ENCODE measurements around the gene KCNJ16.

KCNJ16 gene

GRCh38 chr17:70171159-70171558 lies 96.1 kb downstream of the KCNJ16 start:
- H3K4me3 ChIP-seq (ENCODE audit: low read depth, low read length) = no peak overlapping the region
- no peak for DNase-seq (ENCODE audit: low read depth)

GRCh38 chr17:70172449-70172848 lies 97.4 kb downstream of the KCNJ16 start:
- TF ChIP-seq CTCF (IDR thresholded peaks at IDR 0.05; ENCODE audit: low read depth, low read length, missing control alignments) = no peak
- H3K4me3 ChIP-seq (ENCODE audit: low read depth, low read length) = no peak overlapping the region
- no peak for DNase-seq (ENCODE audit: low read depth)

More at GRCh38 chr17:70171159-70171558, 96.1 kb downstream of the KCNJ16 start:
- TF ChIP-seq CTCF (IDR thresholded peaks at IDR 0.05; ENCODE audit: low read depth, low read length, missing control alignments) = no peak

- H3K4me3 ChIP-seq (ENCODE audit: low read depth, low read length) = no peak overlapping the region
- DNase-seq (ENCODE audit: low read depth) = no peak
- no peak for TF ChIP-seq CTCF (IDR thresholded peaks at IDR 0.05; ENCODE audit: low read depth, low read length, missing control alignments)
Measured at GRCh38 chr17:70172923-70173322, 97.9 kb downstream of the KCNJ16 start.

GRCh38 chr17:70173681-70174080 lies 98.7 kb downstream of the KCNJ16 start:
- no peak for TF ChIP-seq CTCF (IDR thresholded peaks at IDR 0.05; ENCODE audit: low read depth, low read length, missing control alignments)
- no peak overlapping the region for H3K4me3 ChIP-seq (ENCODE audit: low read depth, low read length)
- no peak for DNase-seq (ENCODE audit: low read depth)

- no peak for TF ChIP-seq CTCF (IDR thresholded peaks at IDR 0.05; ENCODE audit: low read depth, low read length, missing control alignments)
- no peak overlapping the region for H3K4me3 ChIP-seq (ENCODE audit: low read depth, low read length)
- DNase-seq (ENCODE audit: low read depth) = no peak
Measured at GRCh38 chr17:70181376-70181775, 106.4 kb downstream of the KCNJ16 start.

- no peak for TF ChIP-seq CTCF (IDR thresholded peaks at IDR 0.05; ENCODE audit: low read depth, low read length, missing control alignments)
- no peak overlapping the region for H3K4me3 ChIP-seq (ENCODE audit: low read depth, low read length)
- DNase-seq (ENCODE audit: low read depth) = no peak
Measured at GRCh38 chr17:70181866-70182265, 106.8 kb downstream of the KCNJ16 start.

GRCh38 chr17:70183508-70183907 lies 108.5 kb downstream of the KCNJ16 start:
- H3K4me3 ChIP-seq (ENCODE audit: low read depth, low read length) = no peak overlapping the region
- no peak for DNase-seq (ENCODE audit: low read depth)
- TF ChIP-seq CTCF (IDR thresholded peaks at IDR 0.05; ENCODE audit: low read depth, low read length, missing control alignments) = no peak
